Stimulated activated naive CD8-positive, alpha-beta T cell treated with anti-CD3 and anti-CD28 coated beads, Interleukin-15, amount 100 ng/mL, for 72 hours (primary cell): Measurements from ENCODE around the gene TMIGD1.
"Not testable (repeated sequence)": the region's sequence is repeated elsewhere in the genome, so short reads cannot be mapped to it uniquely, and the experiment has no call there.

Experiments
- ATAC-seq: fragments of 150-1000 bp; cut with Tn5 transposase; 2 replicates; pipeline ENCODE4 v1.10.0; 2021; ENCODE audit warnings: mild to moderate bottlenecking, moderate library complexity
- DNase-seq, 2 donors: peaks; one replicate each; pipeline ENCODE4 v3.0.0; 2021 to 2022
- H3K27ac Mint-ChIP-seq, 2 donors: one replicate each; pipeline ENCODE4 v1.8.0; 2022; ENCODE audit warnings: mild to moderate bottlenecking in 2 of 2, mixed read lengths in 2 of 2, moderate library complexity in 2 of 2
- H3K27me3 Mint-ChIP-seq: one replicate; pipeline ENCODE4 v1.8.0; 2022; ENCODE audit warnings: mixed read lengths
- H3K4me1 Mint-ChIP-seq: one replicate; pipeline ENCODE4 v1.8.0; 2022; ENCODE audit warnings: mild to moderate bottlenecking, mixed read lengths
- H3K4me3 Mint-ChIP-seq, 2 donors: one replicate each; pipeline ENCODE4 v1.8.0; 2022; ENCODE audit warnings: mild to moderate bottlenecking in 2 of 2, mixed read lengths in 2 of 2, moderate library complexity in 1 of 2
- H3K9me3 Mint-ChIP-seq, 2 donors: one replicate each; pipeline ENCODE4 v1.8.0; 2022; ENCODE audit warnings: mixed read lengths in 2 of 2

TMIGD1 gene

GRCh38 chr17:30368912-30369720 lies 35.3 kb upstream of the TMIGD1 start:
- Mint-ChIP-seq H3K27ac (no peak overlapping the region), H3K4me1 (peaks cover 73% of the 10 kb centered on the region), H3K9me3 (no peaks in the 10 kb centered on the region), H3K4me3 (no peak overlapping the region), H3K27me3 (no peaks in the 10 kb centered on the region)
- no peak for DNase-seq
- ATAC-seq: no peak

GRCh38 chr17:30366536-30366935 lies 32.7 kb upstream of the TMIGD1 start:
- no peak for ATAC-seq
- H3K4me1 Mint-ChIP-seq: peaks cover 69% of the 10 kb centered on the region
- peaks cover 4 to 8% of the 10 kb centered on the region in 2 donors for H3K9me3 Mint-ChIP-seq
- H3K27me3 Mint-ChIP-seq: no peaks in the 10 kb centered on the region
- no peak overlapping the region for H3K4me3 Mint-ChIP-seq
- H3K27ac Mint-ChIP-seq: no peak overlapping the region
- no peak for DNase-seq

- peak; percentile 97 for ATAC-seq
- H3K4me3 Mint-ChIP-seq: no peak overlapping the region
- no peaks in the 10 kb centered on the region for H3K27me3 Mint-ChIP-seq
- peak; percentile 76 to 95 for DNase-seq
- peaks cover 46% of the 10 kb centered on the region for H3K4me1 Mint-ChIP-seq
- H3K9me3 Mint-ChIP-seq: peaks cover 21 to 26% of the 10 kb centered on the region in 2 donors
- no peak overlapping the region for H3K27ac Mint-ChIP-seq
Observed at GRCh38 chr17:30363715-30364202, 29.9 kb upstream of the TMIGD1 start.

GRCh38 chr17:30361766-30362279 lies 28.0 kb upstream of the TMIGD1 start:
- Mint-ChIP-seq H3K27ac (no peak overlapping the region), H3K27me3 (no peaks in the 10 kb centered on the region), H3K4me3 (no peak overlapping the region), H3K9me3 (peaks cover 21 to 26% of the 10 kb centered on the region in 2 donors), H3K4me1 (peaks cover 39% of the 10 kb centered on the region)
- DNase-seq (no peak), ATAC-seq (no peak)

- DNase-seq (no peak), ATAC-seq (no peak)
- Mint-ChIP-seq H3K4me3 (no peak overlapping the region), H3K27ac (no peak overlapping the region), H3K4me1 (peaks cover 28% of the 10 kb centered on the region), H3K9me3 (peaks cover 23 to 26% of the 10 kb centered on the region in 2 donors), H3K27me3 (no peaks in the 10 kb centered on the region)
Observed at GRCh38 chr17:30360086-30360808, 26.4 kb upstream of the TMIGD1 start.

DNA sequence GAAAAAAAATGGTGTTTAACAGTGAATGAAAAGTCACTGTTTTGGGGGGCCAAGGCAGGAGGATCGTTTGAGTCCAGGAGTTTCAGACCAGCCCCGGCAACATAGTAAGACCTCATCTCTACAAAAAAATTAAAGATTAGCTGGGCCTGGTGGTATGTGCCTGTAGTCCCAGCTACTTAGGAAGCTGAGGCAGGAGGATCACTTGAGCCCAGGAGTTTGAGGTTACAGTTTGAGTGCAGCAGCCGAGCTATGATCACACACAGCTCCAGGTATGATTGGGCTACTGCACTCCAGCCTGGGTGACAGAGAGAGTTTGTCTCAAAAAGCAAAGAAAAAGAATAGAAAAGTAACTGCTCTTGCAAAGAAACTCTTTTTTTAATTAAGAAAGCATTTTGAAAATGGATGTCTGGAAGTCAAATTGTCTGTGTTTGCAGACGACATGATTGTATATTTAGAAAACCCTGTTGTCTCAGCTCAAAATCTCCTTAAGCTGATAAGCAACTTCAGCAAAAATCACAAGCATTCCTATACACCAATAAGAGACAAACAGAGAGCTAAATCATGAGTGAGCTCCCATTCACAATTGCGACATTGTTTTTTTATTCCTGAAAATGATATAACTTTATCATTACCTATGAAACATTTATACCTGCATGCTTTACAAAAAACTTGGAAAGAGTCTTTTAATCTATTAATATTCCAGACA lies 24.4 kb upstream of the TMIGD1 start:
- Mint-ChIP-seq H3K27me3 (no peaks in the 10 kb centered on the region), H3K27ac (no peak overlapping the region), H3K4me1 (peaks cover 25% of the 10 kb centered on the region), H3K9me3 (peaks cover 26% of the 10 kb centered on the region in 2 donors), H3K4me3 (no peak overlapping the region)
- ATAC-seq: no peak
- DNase-seq: no peak

DNA sequence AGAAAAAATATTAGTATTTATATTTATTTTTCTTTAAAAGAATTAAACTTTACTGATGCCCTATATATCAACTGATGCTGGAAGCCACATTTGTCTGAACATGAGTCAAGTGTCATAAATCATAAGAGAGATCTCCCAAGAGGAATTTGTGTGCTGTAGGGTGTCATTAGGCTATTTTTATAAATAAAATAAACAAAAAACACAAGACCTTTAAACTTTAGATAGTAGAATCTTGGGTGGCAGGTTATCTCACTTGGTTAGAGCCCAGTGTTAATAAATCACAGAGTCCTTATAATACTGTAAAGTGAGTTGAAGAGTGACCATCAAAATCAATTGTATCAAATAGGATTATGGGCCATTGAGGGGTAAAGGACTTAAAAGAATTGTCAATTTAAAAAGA lies 23.6 kb upstream of the TMIGD1 start:
- no peak for DNase-seq
- H3K9me3 Mint-ChIP-seq: peaks cover 23 to 26% of the 10 kb centered on the region in 2 donors

GRCh38 chr17:30354701-30355100 lies 20.8 kb upstream of the TMIGD1 start:
- ATAC-seq (no peak), DNase-seq (no peak)
- peaks cover under 1 to 6% of the 10 kb centered on the region in 2 donors for H3K9me3 Mint-ChIP-seq
- H3K27ac Mint-ChIP-seq: no peak overlapping the region
- H3K4me3 Mint-ChIP-seq: no peak overlapping the region
- peaks cover 21% of the 10 kb centered on the region for H3K4me1 Mint-ChIP-seq
- no peaks in the 10 kb centered on the region for H3K27me3 Mint-ChIP-seq

More for the DNA sequence above, 23.6 kb upstream of the TMIGD1 start:
- ATAC-seq: no peak
- no peak overlapping the region for H3K4me3 Mint-ChIP-seq
- H3K27ac Mint-ChIP-seq: no peak overlapping the region
- peaks cover 18% of the 10 kb centered on the region for H3K4me1 Mint-ChIP-seq
- no peaks in the 10 kb centered on the region for H3K27me3 Mint-ChIP-seq

- peak; percentile 45 for ATAC-seq
- Mint-ChIP-seq H3K27me3 (no peaks in the 10 kb centered on the region), H3K4me1 (peaks cover 21% of the 10 kb centered on the region), H3K27ac (no peak overlapping the region), H3K4me3 (peak overlapping the region in 1 of 2 donors; percentile 31), H3K9me3 (peaks cover 0 to 5% of the 10 kb centered on the region in 2 donors)
- DNase-seq: no peak
Observed at GRCh38 chr17:30352240-30352814, 18.5 kb upstream of the TMIGD1 start.

- H3K9me3 Mint-ChIP-seq: peaks cover 0 to 5% of the 10 kb centered on the region in 2 donors
- no peaks in the 10 kb centered on the region for H3K27me3 Mint-ChIP-seq
- ATAC-seq (no peak), DNase-seq (no peak)
- H3K27ac Mint-ChIP-seq: no peak overlapping the region
- H3K4me1 Mint-ChIP-seq: peaks cover 21% of the 10 kb centered on the region
- no peak overlapping the region for H3K4me3 Mint-ChIP-seq
Observed at GRCh38 chr17:30351735-30352134, 17.9 kb upstream of the TMIGD1 start.

DNA sequence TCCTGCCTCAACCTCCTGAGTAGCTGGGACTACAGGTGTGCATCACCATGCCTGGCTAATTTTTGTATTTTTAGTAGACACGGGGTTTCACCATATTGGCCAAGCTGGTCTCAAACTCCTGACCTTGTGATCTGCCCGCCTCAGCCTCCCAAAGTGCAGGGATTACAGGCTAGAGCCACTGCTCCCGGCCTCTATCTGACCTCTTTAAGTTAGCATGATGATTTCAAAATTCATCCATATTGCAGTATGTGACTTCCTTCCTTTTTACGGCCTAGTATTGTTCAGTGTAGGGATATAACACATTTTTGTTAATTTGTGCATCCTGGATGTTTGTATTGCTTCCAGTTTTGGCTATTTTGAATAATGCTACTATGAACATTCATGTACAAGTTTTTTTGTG lies 17.4 kb upstream of the TMIGD1 start:
- H3K9me3 Mint-ChIP-seq, ATAC-seq, H3K27ac Mint-ChIP-seq, DNase-seq, H3K27me3 Mint-ChIP-seq, H3K4me3 Mint-ChIP-seq: not testable (repeated sequence)
- peaks cover 23% of the 10 kb centered on the region for H3K4me1 Mint-ChIP-seq

GRCh38 chr17:30349252-30349651 lies 15.4 kb upstream of the TMIGD1 start:
- H3K27ac Mint-ChIP-seq: no peak overlapping the region
- no peaks in the 10 kb centered on the region for H3K27me3 Mint-ChIP-seq
- no peaks in the 10 kb centered on the region for H3K9me3 Mint-ChIP-seq
- DNase-seq (no peak), ATAC-seq (no peak)
- H3K4me1 Mint-ChIP-seq: peaks cover 19% of the 10 kb centered on the region
- no peak overlapping the region for H3K4me3 Mint-ChIP-seq

GRCh38 chr17:30347488-30347887 lies 13.6 kb upstream of the TMIGD1 start:
- ATAC-seq: no peak
- DNase-seq: no peak
- Mint-ChIP-seq H3K27me3 (no peaks in the 10 kb centered on the region), H3K4me1 (peaks cover 17% of the 10 kb centered on the region), H3K27ac (no peak overlapping the region), H3K4me3 (no peak overlapping the region), H3K9me3 (no peaks in the 10 kb centered on the region)

- H3K27ac Mint-ChIP-seq: no peak overlapping the region
- no peaks in the 10 kb centered on the region for H3K9me3 Mint-ChIP-seq
- H3K4me3 Mint-ChIP-seq: no peak overlapping the region
- H3K27me3 Mint-ChIP-seq: no peaks in the 10 kb centered on the region
- ATAC-seq: no peak
- DNase-seq: no peak
- H3K4me1 Mint-ChIP-seq: peaks cover 11% of the 10 kb centered on the region
Observed at GRCh38 chr17:30346221-30346795, 12.5 kb upstream of the TMIGD1 start.
